ENCODE results near the gene CXADR.
"Not testable (repeated sequence)": the region's sequence is repeated elsewhere in the genome, so short reads cannot be mapped to it uniquely, and the experiment has no call there.

CXADR gene

GRCh38 chr21:17506951-17507350, 5.9 kb upstream of the CXADR start:
- DNase-seq, result no peak

- no peak for DNase-seq
Observed at GRCh38 chr21:17507591-17507990, 5.3 kb upstream of the CXADR start.

- no peak for DNase-seq
Observed at GRCh38 chr21:17513214-17514123, 626 bp downstream of the CXADR start.

GRCh38 chr21:17514124-17514845, 1.4 kb downstream of the CXADR start:
- DNase-seq, result no peak

GRCh38 chr21:17517008-17517407, 4.2 kb downstream of the CXADR start:
- not testable (repeated sequence) for DNase-seq

- no peak for DNase-seq
Observed at GRCh38 chr21:17519208-17519738, 6.4 kb downstream of the CXADR start.

- DNase-seq, result no peak
Observed at GRCh38 chr21:17519965-17520609, 7.2 kb downstream of the CXADR start.

GRCh38 chr21:17523007-17523451, 10.2 kb downstream of the CXADR start:
- no peak for DNase-seq

- not testable (repeated sequence) for DNase-seq
Observed at GRCh38 chr21:17523979-17524494, 11.2 kb downstream of the CXADR start.

- DNase-seq, result no peak
Observed at GRCh38 chr21:17524635-17525034, 11.8 kb downstream of the CXADR start.

GRCh38 chr21:17526776-17527175, 13.9 kb downstream of the CXADR start:
- no peak for DNase-seq

GRCh38 chr21:17527240-17527639, 14.4 kb downstream of the CXADR start:
- no peak for DNase-seq

- no peak for DNase-seq
Observed at GRCh38 chr21:17527711-17528110, 14.9 kb downstream of the CXADR start.

GRCh38 chr21:17529648-17530047, 16.8 kb downstream of the CXADR start:
- DNase-seq, result no peak

GRCh38 chr21:17532292-17532691, 19.4 kb downstream of the CXADR start:
- DNase-seq, result no peak

GRCh38 chr21:17536381-17536780, 23.5 kb downstream of the CXADR start:
- DNase-seq, result no peak

GRCh38 chr21:17537299-17537698, 24.5 kb downstream of the CXADR start:
- no peak for DNase-seq

- DNase-seq, result no peak
Observed at GRCh38 chr21:17538576-17538975, 25.7 kb downstream of the CXADR start.

- no peak for DNase-seq
Observed at GRCh38 chr21:17539323-17539722, 26.5 kb downstream of the CXADR start.

- DNase-seq, result no peak
Observed at GRCh38 chr21:17539743-17540341, 27.0 kb downstream of the CXADR start.

GRCh38 chr21:17540530-17540929, 27.7 kb downstream of the CXADR start:
- no peak for DNase-seq

- DNase-seq, result no peak
Observed at GRCh38 chr21:17542371-17543011, 29.6 kb downstream of the CXADR start.
